HEK293T (cell line): ENCODE results near the gene GFM2.

ENCODE experiments used
- CTCF ChIA-PET: fragments of 350-600 bp; formaldehyde crosslinking; extraction: SDS; loops from one replicate; lab custom pipeline; 2021; ENCODE audit warnings: antibody characterized with exemption, inconsistent platforms; lab: Yijun Ruan, JAX
- POLR2A ChIA-PET: fragments of 350-600 bp; formaldehyde crosslinking; extraction: SDS; loops from one replicate; lab custom pipeline; 2020; ENCODE audit warnings: antibody characterized with exemption, inconsistent platforms; lab: Yijun Ruan, JAX
- DNase-seq: peaks from one replicate; pipeline ENCODE4 v3.0.0; 2012; ENCODE audit warnings: mixed read lengths; ENCODE audit errors: extremely low spot score
- ARNT ChIP-seq: fragments of 450-650 bp; IDR thresholded peaks from 2 replicates; pipeline ENCODE4 v1.6.1; 2017; ENCODE audit warnings: mild to moderate bottlenecking
- BHLHE40 ChIP-seq: fragments of 450-650 bp; IDR thresholded peaks from 2 replicates; pipeline ENCODE4 v1.6.1; 2016; ENCODE audit warnings: mild to moderate bottlenecking, moderate library complexity, borderline replicate concordance
- CTBP1 ChIP-seq: fragments of 450-650 bp; IDR thresholded peaks from 2 replicates; pipeline ENCODE4 v1.6.1; 2016; ENCODE audit warnings: borderline replicate concordance
- ELF4 ChIP-seq: fragments of 450-650 bp; IDR thresholded peaks from 2 replicates; pipeline ENCODE4 v1.6.1; 2017; ENCODE audit warnings: antibody characterized with exemption
- FOXA1 ChIP-seq: fragments of 450-650 bp; IDR thresholded peaks from 2 replicates; pipeline ENCODE4 v1.6.1; 2016; ENCODE audit warnings: mild to moderate bottlenecking
- FOXK2 ChIP-seq: fragments of 450-650 bp; IDR thresholded peaks from 2 replicates; pipeline ENCODE4 v1.6.1; 2016; ENCODE audit warnings: mild to moderate bottlenecking
- FOXM1 ChIP-seq: fragments of 450-650 bp; IDR thresholded peaks from 2 replicates; pipeline ENCODE4 v1.6.1; 2017; ENCODE audit warnings: mild to moderate bottlenecking, borderline replicate concordance
- HDGF ChIP-seq: fragments of 450-650 bp; IDR thresholded peaks from 2 replicates; pipeline ENCODE4 v1.6.1; 2017; ENCODE audit warnings: antibody characterized with exemption, borderline replicate concordance
- L3MBTL2 ChIP-seq: fragments of 450-650 bp; conservative IDR thresholded peaks from 2 replicates; pipeline ENCODE4 v1.6.1; 2016; ENCODE audit warnings: mild to moderate bottlenecking
- LEF1 ChIP-seq: fragments of 450-650 bp; IDR thresholded peaks from 2 replicates; pipeline ENCODE4 v1.6.1; 2017; ENCODE audit warnings: mild to moderate bottlenecking, borderline replicate concordance
- NFRKB ChIP-seq: fragments of 450-650 bp; IDR thresholded peaks from 2 replicates; pipeline ENCODE4 v1.6.1; 2016; ENCODE audit warnings: mild to moderate bottlenecking, moderate library complexity
- SP1 ChIP-seq: fragments of 450-650 bp; IDR thresholded peaks from 2 replicates; pipeline ENCODE4 v1.6.1; 2017
- SUZ12 ChIP-seq: fragments of 450-650 bp; IDR thresholded peaks from 2 replicates; pipeline ENCODE4 v1.6.1; 2016; ENCODE audit warnings: mild to moderate bottlenecking
- TARDBP ChIP-seq: fragments of 450-650 bp; IDR thresholded peaks from 2 replicates; pipeline ENCODE4 v1.6.1; 2016
- ZNF384 ChIP-seq: fragments of 450-650 bp; IDR thresholded peaks from 2 replicates; pipeline ENCODE4 v1.6.1; 2016
- TF ChIP-seq, protein P1 (sequence below): fragments of 450-650 bp; IDR thresholded peaks from 2 replicates; pipeline ENCODE4 v1.6.1; 2016

Gene GFM2, protein sequence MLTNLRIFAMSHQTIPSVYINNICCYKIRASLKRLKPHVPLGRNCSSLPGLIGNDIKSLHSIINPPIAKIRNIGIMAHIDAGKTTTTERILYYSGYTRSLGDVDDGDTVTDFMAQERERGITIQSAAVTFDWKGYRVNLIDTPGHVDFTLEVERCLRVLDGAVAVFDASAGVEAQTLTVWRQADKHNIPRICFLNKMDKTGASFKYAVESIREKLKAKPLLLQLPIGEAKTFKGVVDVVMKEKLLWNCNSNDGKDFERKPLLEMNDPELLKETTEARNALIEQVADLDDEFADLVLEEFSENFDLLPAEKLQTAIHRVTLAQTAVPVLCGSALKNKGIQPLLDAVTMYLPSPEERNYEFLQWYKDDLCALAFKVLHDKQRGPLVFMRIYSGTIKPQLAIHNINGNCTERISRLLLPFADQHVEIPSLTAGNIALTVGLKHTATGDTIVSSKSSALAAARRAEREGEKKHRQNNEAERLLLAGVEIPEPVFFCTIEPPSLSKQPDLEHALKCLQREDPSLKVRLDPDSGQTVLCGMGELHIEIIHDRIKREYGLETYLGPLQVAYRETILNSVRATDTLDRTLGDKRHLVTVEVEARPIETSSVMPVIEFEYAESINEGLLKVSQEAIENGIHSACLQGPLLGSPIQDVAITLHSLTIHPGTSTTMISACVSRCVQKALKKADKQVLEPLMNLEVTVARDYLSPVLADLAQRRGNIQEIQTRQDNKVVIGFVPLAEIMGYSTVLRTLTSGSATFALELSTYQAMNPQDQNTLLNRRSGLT

DNA sequence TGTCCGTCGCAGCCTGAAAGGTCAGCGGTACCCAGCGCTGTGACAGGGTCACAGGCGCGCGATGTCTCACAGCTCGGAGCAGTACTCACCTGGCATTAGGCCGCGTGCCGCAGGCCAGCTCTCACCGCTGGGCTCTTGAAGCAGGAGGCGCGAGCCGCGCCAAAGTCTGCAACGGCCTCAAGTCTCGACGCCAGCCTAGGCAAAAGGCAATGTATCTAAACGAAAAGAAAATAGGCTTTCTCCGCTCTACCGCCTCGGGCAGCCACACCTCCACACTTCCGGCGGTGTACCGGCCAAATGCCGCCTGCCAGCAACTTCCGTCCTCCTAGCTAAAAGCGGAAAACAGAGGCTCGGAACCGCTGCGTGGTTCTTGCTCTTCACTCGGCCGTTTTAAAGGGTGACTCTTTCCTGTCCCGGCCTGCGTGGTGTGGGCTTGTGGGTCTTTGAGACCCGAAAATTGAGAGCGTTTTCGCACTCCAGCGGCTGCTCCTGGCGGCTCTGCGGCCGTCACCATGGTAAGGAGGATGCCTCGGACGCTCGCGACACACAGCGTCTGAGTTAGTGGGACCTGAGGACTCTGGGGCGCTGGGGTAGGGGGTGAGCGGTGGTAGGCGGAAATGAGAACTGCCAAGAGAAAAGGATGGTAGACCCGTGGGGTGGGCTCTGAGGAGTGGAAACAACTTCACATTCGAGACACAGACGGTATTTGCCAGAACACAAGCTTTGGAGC, at the start of gene GFM2, which contains the start of gene NSA2:
TSS of gene GFM2 (minus strand) at position 269 of the 730 bp plus-strand sequence. CDS start 3,375 bp downstream, outside the sequence.
TSS of gene NSA2 (plus strand) at position 401 of the 730 bp plus-strand sequence. CDS start at position 513, 112 bp downstream.
- ChIA-PET CTCF (interaction anchor here (0.6 kb wide), 2 partner anchors 137 to 1955 kb away, joined by 3 read pairs; no protein-coding TSS in a partner anchor), POLR2A (interaction anchor here (0.6 to 1.8 kb wide), 6 partner anchors 10 to 132 kb away, joined by 3 to 6 read pairs (median 4); no protein-coding TSS in a partner anchor)
- DNase-seq = peak; percentile 81
- peak; percentile 46; the same call in 1 of the 2 replicates for TF ChIP-seq LEF1
- TF ChIP-seq FOXK2 = peak; percentile 68; the same call in 1 of the 2 replicates
- no peak for TF ChIP-seq SUZ12
- no peak for TF ChIP-seq BHLHE40
- TF ChIP-seq ELF4 = peak; percentile 75
- TF ChIP-seq ZNF384 = no peak
- no peak for TF ChIP-seq FOXA1
- peak; percentile 27; the same call in 1 of the 2 replicates for TF ChIP-seq ARNT
- no peak for TF ChIP-seq NFRKB
- TF ChIP-seq TARDBP = no peak
- TF ChIP-seq SP1 = peak; percentile 32; the same call in 1 of the 2 replicates
- TF ChIP-seq FOXM1 = peak; percentile 94
- TF ChIP-seq HDGF = no peak
- TF ChIP-seq L3MBTL2 = peak; percentile 66
- TF ChIP-seq CTBP1 = peak; percentile 92
- TF ChIP-seq, protein P1, sequence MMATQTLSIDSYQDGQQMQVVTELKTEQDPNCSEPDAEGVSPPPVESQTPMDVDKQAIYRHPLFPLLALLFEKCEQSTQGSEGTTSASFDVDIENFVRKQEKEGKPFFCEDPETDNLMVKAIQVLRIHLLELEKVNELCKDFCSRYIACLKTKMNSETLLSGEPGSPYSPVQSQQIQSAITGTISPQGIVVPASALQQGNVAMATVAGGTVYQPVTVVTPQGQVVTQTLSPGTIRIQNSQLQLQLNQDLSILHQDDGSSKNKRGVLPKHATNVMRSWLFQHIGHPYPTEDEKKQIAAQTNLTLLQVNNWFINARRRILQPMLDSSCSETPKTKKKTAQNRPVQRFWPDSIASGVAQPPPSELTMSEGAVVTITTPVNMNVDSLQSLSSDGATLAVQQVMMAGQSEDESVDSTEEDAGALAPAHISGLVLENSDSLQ = peak; percentile 57

DNA sequence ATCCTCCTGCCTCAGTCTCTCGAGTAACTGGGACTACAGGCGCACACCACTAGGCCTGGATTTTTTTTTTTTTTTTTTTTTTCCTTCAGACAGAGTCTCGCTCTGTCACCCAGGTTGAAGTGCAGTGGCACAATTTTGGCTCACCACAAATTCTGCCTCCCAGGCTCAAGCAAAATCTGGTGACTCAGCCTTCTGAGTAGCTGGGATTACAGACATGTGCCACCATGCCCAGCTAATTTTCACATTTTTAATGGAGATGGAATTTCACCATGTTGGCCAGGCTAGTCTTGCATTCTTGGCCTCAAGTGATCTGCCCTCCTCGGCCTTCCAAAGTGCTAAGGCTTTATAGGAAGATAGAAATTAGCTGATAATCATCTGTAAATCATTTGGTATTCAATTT, 44.0 kb upstream of the GFM2 start:
- TF ChIP-seq SUZ12 (no peak), SP1 (no peak), FOXM1 (no peak), CTBP1 (no peak), NFRKB (no peak), TARDBP (no peak), ELF4 (no peak), HDGF (no peak), LEF1 (no peak), ARNT (no peak), ZNF384 (no peak), L3MBTL2 (no peak), FOXA1 (no peak), BHLHE40 (no peak), FOXK2 (no peak)
- TF ChIP-seq, protein P1 = no peak
- ChIA-PET CTCF (no interaction called here), POLR2A (no interaction called here)
- DNase-seq = no peak

- CTCF ChIA-PET = no interaction called here
- TF ChIP-seq SP1 = no peak
- TF ChIP-seq CTBP1 = no peak
- TF ChIP-seq SUZ12 = no peak
- TF ChIP-seq ARNT = no peak
- no peak for TF ChIP-seq ELF4
- TF ChIP-seq HDGF = no peak
- no peak for TF ChIP-seq L3MBTL2
- no peak for TF ChIP-seq FOXK2
- no peak for TF ChIP-seq FOXA1
- no peak for TF ChIP-seq LEF1
- TF ChIP-seq NFRKB = no peak
- no peak for TF ChIP-seq FOXM1
- TF ChIP-seq, protein P1 = no peak
- TF ChIP-seq ZNF384 = no peak
- TF ChIP-seq BHLHE40 = no peak
- no peak for TF ChIP-seq TARDBP
- no peak for DNase-seq
- POLR2A ChIA-PET = no interaction called here
Measured at GRCh38 chr5:74801941-74802340, 35.0 kb upstream of the GFM2 start.

DNA sequence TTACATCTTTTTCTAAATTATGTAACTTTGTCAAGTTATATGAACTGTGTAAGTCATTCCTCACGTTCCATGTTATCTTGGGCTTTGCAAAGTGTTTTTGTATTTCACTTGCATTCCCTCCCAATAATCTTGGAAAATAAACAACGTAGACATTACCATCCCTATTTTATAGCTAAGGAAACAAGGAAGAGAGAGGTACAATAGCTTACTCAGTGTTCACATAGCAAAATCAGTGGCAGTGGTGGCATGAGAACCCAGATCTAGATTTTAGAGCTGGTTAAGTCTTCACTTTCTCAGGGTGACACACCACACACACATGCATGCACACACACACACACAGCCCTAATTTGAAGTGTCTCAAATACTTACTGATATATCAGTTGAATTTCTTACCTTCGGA, 34.3 kb upstream of the GFM2 start:
- no peak for TF ChIP-seq TARDBP
- TF ChIP-seq FOXA1 = no peak
- DNase-seq = no peak
- ChIA-PET POLR2A (no interaction called here), CTCF (no interaction called here)
